Measurements from ENCODE around the gene SERPINE2. TPM values are rescaled to one million over a fixed set of nuclear protein-coding genes. Genes with fewer than 3 reads are reported as not detected.
A peak's percentile ranks its signal among the peaks of the same experiment; 100 is the strongest.

SERPINE2 gene
- total RNA-seq, 1 donor from 2014 or later, result 86.1 TPM

GRCh38 chr2:223994562-223995162 lies 44.4 kb downstream of the SERPINE2 start:
- H3K9me3 ChIP-seq, result no peaks in the 10 kb centered on the region
- no peak for DNase-seq (ENCODE audit: low spot score in 2 of 2)
- TF ChIP-seq CTCF (IDR thresholded peaks at IDR 0.05), result no peak
- no peaks in the 10 kb centered on the region for H3K36me3 ChIP-seq
- intact Hi-C loops (cut with DNase I), result loop anchor here (2.0 kb wide), 1 partner anchor 44 kb away; the partner anchor contains the start of gene SERPINE2
- no peak overlapping the region for H3K4me3 ChIP-seq
- H3K27me3 ChIP-seq, result no peaks in the 10 kb centered on the region
- no peaks in the 10 kb centered on the region for H3K4me1 ChIP-seq
- H3K27ac ChIP-seq, result no peak overlapping the region

- H3K27me3 ChIP-seq, result no peaks in the 10 kb centered on the region
- TF ChIP-seq CTCF (IDR thresholded peaks at IDR 0.05), result peak; percentile 52 to 81 (median 65)
- H3K36me3 ChIP-seq, result no peaks in the 10 kb centered on the region
- H3K4me3 ChIP-seq, result no peak overlapping the region
- no peaks in the 10 kb centered on the region for H3K4me1 ChIP-seq
- peak in 1 of 2 donors; percentile 80 for DNase-seq (ENCODE audit: low spot score in 2 of 2)
- intact Hi-C loops (cut with DNase I), result loop anchor here (1.0 to 2.0 kb wide), 2 partner anchors 45 to 291 kb away; partner anchors contain the start of gene SERPINE2
- H3K9me3 ChIP-seq, result no peaks in the 10 kb centered on the region
- no peak overlapping the region for H3K27ac ChIP-seq
Measured at GRCh38 chr2:223993634-223994232, 45.4 kb downstream of the SERPINE2 start.

GRCh38 chr2:223991611-223992010 lies 47.5 kb downstream of the SERPINE2 start:
- intact Hi-C loops (cut with DNase I), result no loop called here
- no peaks in the 10 kb centered on the region for H3K36me3 ChIP-seq

GRCh38 chr2:223989856-223990232 lies 49.2 kb downstream of the SERPINE2 start:
- H3K27me3 ChIP-seq, result no peaks in the 10 kb centered on the region
- TF ChIP-seq CTCF (IDR thresholded peaks at IDR 0.05), result no peak
- H3K36me3 ChIP-seq, result no peaks in the 10 kb centered on the region
- intact Hi-C loops (cut with DNase I), result no loop called here
- H3K27ac ChIP-seq, result no peak overlapping the region
- no peak overlapping the region for H3K4me3 ChIP-seq
- no peak for DNase-seq (ENCODE audit: low spot score in 2 of 2)
- H3K4me1 ChIP-seq, result no peaks in the 10 kb centered on the region
- H3K9me3 ChIP-seq, result no peaks in the 10 kb centered on the region

More at GRCh38 chr2:223991611-223992010, 47.5 kb downstream of the SERPINE2 start:
- Histone ChIP-seq H3K27me3 (no peaks in the 10 kb centered on the region), H3K4me1 (no peaks in the 10 kb centered on the region), H3K4me3 (no peak overlapping the region), H3K27ac (no peak overlapping the region), H3K9me3 (no peaks in the 10 kb centered on the region)
- TF ChIP-seq CTCF (IDR thresholded peaks at IDR 0.05), result no peak
- DNase-seq (ENCODE audit: low spot score in 2 of 2), result no peak

GRCh38 chr2:223989206-223989855 lies 49.8 kb downstream of the SERPINE2 start:
- Histone ChIP-seq H3K9me3 (no peaks in the 10 kb centered on the region), H3K4me1 (no peaks in the 10 kb centered on the region), H3K27me3 (no peaks in the 10 kb centered on the region), H3K27ac (no peak overlapping the region), H3K4me3 (no peak overlapping the region), H3K36me3 (no peaks in the 10 kb centered on the region)
- intact Hi-C loops (cut with DNase I), result no loop called here
- DNase-seq (ENCODE audit: low spot score in 2 of 2), result no peak
- no peak for TF ChIP-seq CTCF (IDR thresholded peaks at IDR 0.05)

All from ascending aorta (tissue), 2 donors.